VCaP (cell line): ENCODE results near the gene INHBE.
"Not testable (repeated sequence)": the region's sequence is repeated elsewhere in the genome, so short reads cannot be mapped to it uniquely, and the experiment has no call there.

Experiments
- H3K27ac ChIP-seq: fragments of 450-650 bp; 2 replicates; pipeline ENCODE4 v1.5.1; 2017
- CTCF ChIP-seq: fragments of 450-650 bp; conservative IDR thresholded peaks from 2 replicates; pipeline ENCODE4 v1.5.1; 2017; ENCODE audit warnings: mild to moderate bottlenecking, moderate library complexity

The INHBE gene

GRCh38 chr12:57498132-57498502 lies 43.0 kb downstream of the INHBE start:
- TF ChIP-seq CTCF, result no peak
- H3K27ac ChIP-seq, result no peak overlapping the region

GRCh38 chr12:57498571-57498970 lies 43.5 kb downstream of the INHBE start:
- no peak for TF ChIP-seq CTCF
- no peak overlapping the region for H3K27ac ChIP-seq

GRCh38 chr12:57500213-57500612 lies 45.1 kb downstream of the INHBE start:
- no peak for TF ChIP-seq CTCF
- no peak overlapping the region for H3K27ac ChIP-seq

- H3K27ac ChIP-seq, result not testable (repeated sequence)
These were observed 47.3 kb downstream of the INHBE start for GRCh38 chr12:57502311-57502969.

- not testable (repeated sequence) for H3K27ac ChIP-seq
These were observed 51.4 kb downstream of the INHBE start for GRCh38 chr12:57506541-57506940.
